SK-N-SH treated with all-trans-retinoic acid at 6 μM for 48 hours (cell line): ENCODE results near the gene ADH1A.

Experiments used
- CREB5 ChIP-seq: fragments of 250-450 bp; sonication (Bioruptor Pico); IDR thresholded peaks from 2 replicates; pipeline ENCODE4 v1.5.1; 2020; ENCODE audit warnings: low read depth, mild to moderate bottlenecking, moderate library complexity
- OSR1 ChIP-seq: fragments of 250-450 bp; sonication (Bioruptor Pico); IDR thresholded peaks from 2 replicates; pipeline ENCODE4 v1.8.0; 2022; ENCODE audit warnings: moderate library complexity, mild to moderate bottlenecking, inconsistent platforms
- PATZ1 ChIP-seq: fragments of 250-450 bp; sonication (Bioruptor Pico); IDR thresholded peaks from 2 replicates; pipeline ENCODE4 v1.8.0; 2020; ENCODE audit warnings: mild to moderate bottlenecking, moderate library complexity, borderline replicate concordance
- POU6F1 ChIP-seq: fragments of 250-450 bp; sonication (Bioruptor Pico); IDR thresholded peaks from 2 replicates; pipeline ENCODE4 v1.8.0; 2021; ENCODE audit warnings: low read depth, mild to moderate bottlenecking, moderate library complexity, borderline replicate concordance
- RARB ChIP-seq: fragments of 250-450 bp; sonication (Bioruptor Pico); IDR thresholded peaks from 2 replicates; pipeline ENCODE4 v1.8.0; 2021; ENCODE audit warnings: mild to moderate bottlenecking, moderate library complexity
- TSHZ2 ChIP-seq: fragments of 250-450 bp; sonication (Bioruptor Pico); IDR thresholded peaks from 2 replicates; pipeline ENCODE4 v1.5.0; 2020; ENCODE audit warnings: mild to moderate bottlenecking, moderate library complexity
- ZFP30 ChIP-seq: fragments of 450-650 bp; formaldehyde crosslinking; IDR thresholded peaks from 2 replicates; pipeline ENCODE4 v1.5.0; 2022; ENCODE audit warnings: mild to moderate bottlenecking, moderate library complexity
- ZNF8 ChIP-seq: fragments of 450-650 bp; formaldehyde crosslinking; IDR thresholded peaks from 2 replicates; pipeline ENCODE4 v1.5.0; 2020; ENCODE audit warnings: mild to moderate bottlenecking, moderate library complexity

GRCh38 chr4:99290848-99291786 is at the start of gene ADH1A:
- TF ChIP-seq ZNF8 (no peak), RARB (CRISPR knock-in tag) (no peak), POU6F1 (CRISPR knock-in tag) (no peak), PATZ1 (no peak), TSHZ2 (CRISPR knock-in tag) (no peak), CREB5 (no peak), OSR1 (CRISPR knock-in tag) (no peak), ZFP30 (CRISPR knock-in tag) (no peak)
